Sciatic nerve (tissue), 2 donors: ENCODE data around the gene TLCD4. TPM values are rescaled to one million over a fixed set of nuclear protein-coding genes. Genes with fewer than 3 reads are reported as not detected.
"Not testable (repeated sequence)": the region's sequence is repeated elsewhere in the genome, so short reads cannot be mapped to it uniquely, and the experiment has no call there.

Experiments used
- ATAC-seq: fragments of 200-7000 bp; cut with Tn5 transposase; one replicate; pipeline ENCODE4 v1.9.1; 2020; ENCODE audit warnings: mild to moderate bottlenecking, moderate library complexity
- DNase-seq: peaks from one replicate; pipeline ENCODE4 v3.0.0-alpha.2; 2020; ENCODE audit warnings: low spot score
- intact Hi-C: fragments of 100-400 bp; cut with DNase I; formaldehyde crosslinking; loops from one replicate; pipeline ENCODE4 v1.14.2; 2022
- total RNA-seq: library from RNA; stranded (reverse); fragmentation: NEBNext Ultra II Directional; extraction: Animal tissue kit (Norgen Biotek cat#: 25700); gene quantifications from one replicate; pipeline ENCODE4 v1.2.1, GENCODE V29; 2021
- donor health status: DM: no; HTN: no; CAD: no.
- donor health status: DM: no; HTN: no; CAD: no.

The TLCD4 gene
- 27.9 TPM for total RNA-seq

GRCh38 chr1:95117207-95118066, at the start of gene TLCD4:
TSS of gene TLCD4 (plus strand) at chr1:95117355. CDS start at chr1:95143902, 26,547 bp downstream.
- DNase-seq (peak; percentile 72), ATAC-seq (peak; percentile 91)
- intact Hi-C loops: no loop called here

GRCh38 chr1:95067568-95067967, 49.6 kb upstream of the TLCD4 start:
- ATAC-seq (no peak), DNase-seq (no peak)
- intact Hi-C loops: no loop called here

DNA sequence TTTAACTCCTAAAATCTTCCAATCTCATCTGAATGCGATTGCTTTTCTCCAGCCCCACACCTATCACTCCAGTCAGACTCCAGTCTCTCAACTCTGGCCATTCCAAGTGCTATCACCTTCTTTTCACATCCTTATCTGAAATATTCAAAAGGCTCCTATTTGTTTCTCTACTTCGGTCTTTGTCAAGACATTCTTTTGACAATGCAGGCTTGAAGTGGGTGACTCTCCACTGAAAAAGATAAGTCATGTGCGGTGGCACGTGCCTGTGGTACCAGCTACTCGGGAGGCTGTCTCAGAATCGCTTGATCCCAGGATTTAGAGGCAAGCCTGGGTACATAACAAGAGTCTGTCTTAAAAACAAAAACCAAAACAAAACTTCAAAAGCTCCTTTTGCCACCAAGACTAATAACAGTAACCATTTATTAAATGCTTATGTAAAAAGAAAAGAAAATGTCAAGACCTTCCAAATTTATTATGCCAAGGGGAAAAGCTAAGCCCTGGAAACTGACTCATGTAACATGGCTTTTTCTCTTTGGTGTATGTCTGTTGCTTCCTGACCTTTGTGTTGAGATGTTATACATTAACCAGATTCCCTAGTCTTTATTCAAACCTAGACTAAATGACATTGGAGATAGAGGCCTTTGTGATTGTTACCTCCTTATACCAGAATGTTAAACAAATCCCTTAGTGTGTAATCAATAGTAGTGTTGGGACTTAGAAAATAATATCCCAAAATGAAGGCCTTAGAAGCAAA, 48.0 kb upstream of the TLCD4 start:
- intact Hi-C loops: no loop called here
- ATAC-seq (no peak), DNase-seq (no peak)

GRCh38 chr1:95069710-95070093, 47.5 kb upstream of the TLCD4 start:
- DNase-seq (no peak), ATAC-seq (no peak)
- intact Hi-C loops: no loop called here

- ATAC-seq (no peak), DNase-seq (no peak)
- intact Hi-C loops: no loop called here
Measured at GRCh38 chr1:95071539-95071938, 45.6 kb upstream of the TLCD4 start.

DNA sequence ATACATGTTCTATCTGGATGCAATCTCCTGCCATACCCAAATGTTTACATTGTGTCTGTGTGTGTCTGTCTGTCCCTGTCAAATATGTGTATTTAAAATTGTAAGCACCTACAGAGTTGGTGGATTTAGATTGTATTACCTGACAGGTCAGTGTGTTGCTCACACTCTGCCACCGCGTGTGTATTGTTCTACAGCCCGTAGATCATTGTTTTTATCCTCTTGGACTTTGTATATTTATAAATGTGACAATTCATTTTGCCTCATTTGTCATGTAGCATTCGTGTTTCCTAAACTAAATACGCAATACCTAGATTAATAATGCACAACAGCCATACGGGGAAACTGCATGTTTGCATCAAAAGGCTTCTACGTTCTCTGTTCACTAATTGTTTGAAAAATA, 45.0 kb upstream of the TLCD4 start:
- intact Hi-C loops: no loop called here
- ATAC-seq (no peak), DNase-seq (no peak)

- intact Hi-C loops: no loop called here
Measured at GRCh38 chr1:95072532-95073419, 44.4 kb upstream of the TLCD4 start, which contains the start of gene ALG14. TSS of gene ALG14 (minus strand) at chr1:95072951. CDS start at chr1:95072898, 53 bp downstream.

DNA sequence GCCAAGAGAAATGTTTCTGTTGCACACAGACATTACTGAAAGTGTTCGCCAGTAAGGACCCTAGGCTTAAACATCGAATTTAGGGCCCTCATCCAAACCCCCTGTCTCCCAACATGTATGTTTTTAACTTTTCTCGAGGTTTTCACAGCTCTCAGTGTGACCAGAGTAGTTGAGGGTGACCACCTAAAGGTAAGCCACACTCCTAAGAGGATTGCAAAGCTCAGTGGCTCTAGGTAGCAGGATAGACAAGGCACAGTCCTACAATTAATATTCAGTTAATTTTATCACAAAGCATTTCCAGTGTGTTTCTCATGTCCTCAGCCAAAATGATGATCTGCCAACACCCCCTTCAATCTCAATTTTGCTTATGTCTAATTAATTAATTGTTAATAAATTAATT, 43.7 kb upstream of the TLCD4 start:
- DNase-seq (no peak), ATAC-seq (peak; percentile 2)
- intact Hi-C loops: no loop called here

More at GRCh38 chr1:95072532-95073419, 44.4 kb upstream of the TLCD4 start, which contains the start of gene ALG14:
- ATAC-seq (peak; percentile 99), DNase-seq (peak; percentile 96)

DNA sequence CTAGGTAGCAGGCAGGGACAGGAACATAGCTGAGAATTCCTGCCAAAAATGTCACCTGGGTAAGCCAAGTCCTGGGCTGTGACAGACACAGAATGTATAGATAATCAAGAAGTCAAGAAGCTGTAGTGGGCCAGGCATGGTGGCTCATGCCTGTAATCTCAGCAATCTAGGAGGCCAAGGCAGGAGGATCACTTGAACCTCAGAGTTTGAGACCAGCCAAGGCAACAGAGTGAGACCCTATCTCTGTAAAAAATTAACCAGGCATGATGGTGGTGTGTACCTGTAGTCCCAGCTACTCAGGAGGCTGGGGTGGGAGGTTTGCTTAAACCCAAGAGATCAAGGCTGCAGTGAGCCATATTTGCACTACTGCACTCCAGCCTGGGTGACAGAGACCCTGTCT, 41.1 kb upstream of the TLCD4 start:
- intact Hi-C loops: no loop called here
- ATAC-seq: no peak
- no peak for DNase-seq

DNA sequence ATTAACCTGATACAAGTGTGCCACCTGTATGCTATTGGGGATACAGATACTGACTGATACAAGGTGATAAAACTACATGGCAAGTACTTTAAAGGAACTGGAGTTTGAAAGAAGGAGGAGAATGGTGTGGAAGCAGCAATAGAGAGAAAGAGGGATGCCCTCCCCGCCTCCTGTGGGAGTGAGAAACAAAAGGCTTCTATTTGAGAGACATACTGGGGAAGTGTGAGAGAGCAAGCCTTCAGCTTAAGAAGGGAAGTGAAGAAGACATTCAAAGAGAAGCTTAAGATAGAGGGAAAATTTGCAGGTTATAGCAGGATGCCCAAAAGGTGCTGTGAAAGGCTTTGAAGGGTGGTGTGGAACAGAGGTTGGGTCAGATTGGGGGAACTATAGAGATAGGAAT, 36.7 kb upstream of the TLCD4 start:
- ATAC-seq: no peak
- intact Hi-C loops: loop anchor here (10.0 kb wide), 1 partner anchor 154 kb away; the partner anchor contains the start of gene RWDD3
- DNase-seq: no peak

- intact Hi-C loops: loop anchor here (10.0 kb wide), 1 partner anchor 154 kb away; the partner anchor contains the start of gene RWDD3
- DNase-seq (no peak), ATAC-seq (no peak)
Measured at GRCh38 chr1:95080879-95081278, 36.3 kb upstream of the TLCD4 start.

DNA sequence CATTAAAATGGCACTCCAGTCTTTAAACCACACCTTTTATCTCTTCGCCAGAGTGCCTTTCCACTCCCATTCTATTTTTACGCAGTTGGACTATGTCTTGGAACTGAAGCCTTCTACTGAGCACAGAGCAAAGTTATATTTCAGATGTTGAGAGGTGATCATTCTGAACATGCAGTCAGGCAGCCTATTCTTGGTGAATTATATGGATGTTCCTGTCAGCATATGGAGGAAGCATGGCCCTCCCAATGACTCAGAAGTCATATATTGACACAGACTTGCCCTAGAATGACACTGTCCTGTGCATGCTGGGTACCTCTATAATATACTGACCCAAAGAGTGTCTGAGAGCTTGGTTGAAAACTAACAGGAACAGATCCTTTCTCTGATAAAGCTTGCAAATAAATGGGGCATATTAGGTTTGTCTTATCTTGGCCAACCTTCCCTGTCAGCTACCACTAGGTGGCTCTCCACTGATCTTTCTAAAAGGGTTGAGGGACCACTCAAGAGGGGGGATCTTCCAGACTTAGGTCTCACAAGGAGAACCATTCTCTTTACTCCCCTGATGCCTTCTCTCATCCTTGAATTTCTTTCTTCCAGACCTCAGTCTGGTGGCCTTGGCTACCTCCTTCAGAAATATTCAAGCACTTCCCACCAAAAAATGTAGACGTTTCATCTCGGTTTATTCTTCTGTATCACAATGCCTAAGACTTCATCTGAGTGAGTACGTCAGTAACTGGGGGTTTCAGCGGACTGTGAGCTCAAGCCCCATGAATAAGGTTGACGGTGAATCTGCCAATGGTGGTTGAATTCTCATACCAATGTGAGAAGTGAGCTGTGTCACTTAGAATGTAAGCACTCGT, 32.6 kb upstream of the TLCD4 start:
- intact Hi-C loops: loop anchor here (10.0 kb wide), 1 partner anchor 150 kb away; the partner anchor contains the start of gene RWDD3
- ATAC-seq (peak; percentile 59), DNase-seq (no peak)

DNA sequence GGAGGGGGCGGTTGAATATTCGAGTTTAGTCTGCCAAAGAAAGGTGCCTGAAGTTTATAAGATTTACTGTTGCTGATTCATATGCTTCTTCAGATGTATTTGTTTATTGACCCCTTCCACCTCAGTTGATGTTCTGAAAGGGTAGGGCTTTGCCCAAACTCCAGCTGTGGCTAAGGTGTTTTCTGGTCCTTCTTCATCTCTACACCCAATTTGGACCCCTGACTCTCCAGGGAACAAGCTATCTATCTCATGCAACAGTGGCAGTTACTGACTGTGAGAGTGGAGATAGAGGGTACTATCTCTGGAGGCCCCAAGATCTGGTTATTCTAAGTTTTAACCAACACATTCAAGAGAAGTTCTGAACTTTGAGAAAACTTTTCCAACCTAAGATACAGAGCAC, 31.8 kb upstream of the TLCD4 start:
- no peak for DNase-seq
- intact Hi-C loops: loop anchor here (10.0 kb wide), 1 partner anchor 149 kb away; the partner anchor contains the start of gene RWDD3
- no peak for ATAC-seq

- ATAC-seq: peak; percentile 93
- no peak for DNase-seq
- intact Hi-C loops: loop anchor here (10.0 kb wide), 1 partner anchor 148 kb away; the partner anchor contains the start of gene RWDD3
Measured at GRCh38 chr1:95086949-95087533, 30.1 kb upstream of the TLCD4 start.

DNA sequence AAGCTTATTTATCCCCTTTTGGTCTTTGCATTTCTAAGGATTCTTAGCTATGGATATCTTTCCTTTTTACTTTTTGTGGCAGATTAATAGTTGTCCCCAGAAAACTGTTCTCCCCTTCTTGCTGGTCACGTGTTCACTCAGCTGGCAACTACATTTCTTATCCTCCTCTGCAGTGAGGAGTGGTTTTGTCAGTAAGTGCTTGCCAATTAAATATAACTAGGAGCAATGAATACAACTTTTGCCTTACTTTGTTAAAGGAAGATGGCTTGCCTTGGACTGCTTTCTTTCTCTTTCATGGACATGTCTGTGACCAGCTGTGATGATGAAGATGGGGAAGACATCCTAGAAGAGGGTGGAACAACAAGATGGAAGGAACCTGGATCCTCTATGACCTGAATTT, 28.9 kb upstream of the TLCD4 start:
- DNase-seq (no peak), ATAC-seq (no peak)
- intact Hi-C loops: loop anchor here (10.0 kb wide), 1 partner anchor 146 kb away; the partner anchor contains the start of gene RWDD3

DNA sequence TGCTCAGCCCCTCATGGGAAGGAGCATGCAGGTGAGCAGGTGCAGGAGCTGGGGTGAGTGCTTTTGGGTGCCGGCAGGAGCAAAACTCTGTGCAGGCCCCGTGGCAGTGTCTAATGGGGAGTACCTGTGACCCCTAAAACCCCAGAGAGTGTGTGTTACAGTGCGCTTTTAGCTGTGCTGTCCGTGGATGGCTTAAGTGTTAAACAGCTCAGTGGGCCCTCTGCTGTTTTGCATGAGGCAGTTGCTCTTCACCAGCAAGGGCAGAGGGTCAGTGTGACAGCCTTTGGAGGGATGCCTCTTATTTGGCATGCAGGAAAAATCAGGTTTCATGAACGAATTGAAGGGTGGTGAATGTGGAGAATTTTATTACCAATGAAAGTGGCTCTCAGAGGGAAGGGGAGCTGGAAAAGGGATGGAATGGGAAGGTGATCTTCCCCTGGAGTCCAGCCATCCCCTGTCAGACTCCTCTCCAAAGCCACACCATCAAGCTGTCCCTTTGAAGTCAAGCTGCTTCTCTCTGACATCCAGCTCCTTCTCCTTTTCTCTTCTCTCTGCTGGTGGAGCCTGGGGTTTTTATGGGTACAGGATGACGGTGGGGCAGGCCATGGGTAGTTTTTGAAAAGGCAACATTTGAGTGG, 27.4 kb upstream of the TLCD4 start:
- ATAC-seq (no peak), DNase-seq (no peak)
- intact Hi-C loops: loop anchor here (10.0 kb wide), 1 partner anchor 145 kb away; the partner anchor contains the start of gene RWDD3

GRCh38 chr1:95091290-95091689, 25.9 kb upstream of the TLCD4 start:
- DNase-seq, ATAC-seq, intact Hi-C loops: not testable (repeated sequence)
